ENCODE results near the gene LHFPL6.

Gene LHFPL6

DNA sequence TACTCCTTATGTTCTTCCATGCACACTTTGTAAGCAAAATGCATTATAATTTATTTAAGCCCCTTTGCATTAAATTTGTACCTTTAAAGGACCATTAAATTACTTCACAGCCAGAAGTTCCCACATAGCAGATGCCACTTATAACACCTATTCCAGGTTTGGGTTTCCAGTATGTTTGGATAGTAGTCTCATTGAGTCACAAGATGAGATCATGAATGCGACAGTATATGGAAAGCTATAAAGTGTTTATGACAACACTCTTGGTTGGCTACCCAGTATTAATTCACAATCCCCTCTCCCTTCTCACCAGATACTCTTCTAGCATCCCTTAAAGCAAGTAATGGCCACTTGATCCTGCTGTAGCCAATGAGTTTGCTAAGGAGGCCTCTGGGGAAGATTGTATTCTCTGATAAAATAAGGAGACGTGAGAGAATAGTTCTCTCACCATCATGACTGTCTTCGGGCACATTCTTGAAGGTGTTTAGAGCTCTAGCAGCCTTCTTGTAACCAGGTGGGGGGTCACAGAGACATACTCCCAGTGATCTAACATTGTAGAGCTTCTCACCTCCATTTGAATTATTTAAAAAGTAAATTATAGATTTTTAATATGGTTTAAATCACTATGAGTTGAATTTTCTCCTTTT is 2.8 kb upstream of the LHFPL6 start:
- Histone ChIP-seq H3K4me3 (ENCODE audit: low read depth, low read length, poor library complexity, severe bottlenecking) (no peak overlapping the region), H3K9me3 (ENCODE audit: low read length) (no peaks in the 10 kb centered on the region), H3K27ac (ENCODE audit: low read depth, low read length, poor library complexity, severe bottlenecking) (no peak overlapping the region), H3K79me2 (ENCODE audit: insufficient read depth, low read length) (no peaks in the 10 kb centered on the region), H3K36me3 (ENCODE audit: insufficient read depth, low read length) (no peaks in the 10 kb centered on the region), H3K4me2 (ENCODE audit: low read length) (no peak overlapping the region), H3F3A (ENCODE audit: insufficient read depth, low read length) (no peaks in the 10 kb centered on the region), H3K4me1 (ENCODE audit: insufficient read depth, low read length, severe bottlenecking) (no peaks in the 10 kb centered on the region), H2AFZ (ENCODE audit: low read length) (no peak overlapping the region), H3K9ac (ENCODE audit: low read length) (no peak overlapping the region), H3K27me3 (ENCODE audit: insufficient read depth, low read length) (0 out of 2 replicates have a peak, but pooled peaks cover 4% of the 10 kb centered on the region), H3K9me2 (ENCODE audit: low read depth, low read length) (no peaks in the 10 kb centered on the region), H4K20me1 (ENCODE audit: insufficient read depth, low read length) (no peaks in the 10 kb centered on the region)
- TF ChIP-seq CTCF (IDR thresholded peaks at IDR 0.05; ENCODE audit: low read length) = no peak

- Histone ChIP-seq H3K4me3 (ENCODE audit: low read depth, low read length, poor library complexity, severe bottlenecking) (no peak overlapping the region), H3F3A (ENCODE audit: insufficient read depth, low read length) (no peaks in the 10 kb centered on the region), H3K4me2 (ENCODE audit: low read length) (no peak overlapping the region), H3K36me3 (ENCODE audit: insufficient read depth, low read length) (no peaks in the 10 kb centered on the region), H3K27ac (ENCODE audit: low read depth, low read length, poor library complexity, severe bottlenecking) (no peak overlapping the region), H3K4me1 (ENCODE audit: insufficient read depth, low read length, severe bottlenecking) (no peaks in the 10 kb centered on the region), H3K9me3 (ENCODE audit: low read length) (no peaks in the 10 kb centered on the region), H3K27me3 (ENCODE audit: insufficient read depth, low read length) (0 out of 2 replicates have a peak, but pooled peaks cover 4% of the 10 kb centered on the region), H4K20me1 (ENCODE audit: insufficient read depth, low read length) (no peaks in the 10 kb centered on the region), H3K9me2 (ENCODE audit: low read depth, low read length) (no peaks in the 10 kb centered on the region), H3K9ac (ENCODE audit: low read length) (no peak overlapping the region), H2AFZ (ENCODE audit: low read length) (no peak overlapping the region), H3K79me2 (ENCODE audit: insufficient read depth, low read length) (no peaks in the 10 kb centered on the region)
- TF ChIP-seq CTCF (IDR thresholded peaks at IDR 0.05; ENCODE audit: low read length) = no peak
- no peak for TF ChIP-seq EZH2 (IDR thresholded peaks at IDR 0.05; ENCODE audit: borderline replicate concordance, low read length)
Observed at GRCh38 chr13:39604756-39605155, 1.8 kb upstream of the LHFPL6 start.

DNA sequence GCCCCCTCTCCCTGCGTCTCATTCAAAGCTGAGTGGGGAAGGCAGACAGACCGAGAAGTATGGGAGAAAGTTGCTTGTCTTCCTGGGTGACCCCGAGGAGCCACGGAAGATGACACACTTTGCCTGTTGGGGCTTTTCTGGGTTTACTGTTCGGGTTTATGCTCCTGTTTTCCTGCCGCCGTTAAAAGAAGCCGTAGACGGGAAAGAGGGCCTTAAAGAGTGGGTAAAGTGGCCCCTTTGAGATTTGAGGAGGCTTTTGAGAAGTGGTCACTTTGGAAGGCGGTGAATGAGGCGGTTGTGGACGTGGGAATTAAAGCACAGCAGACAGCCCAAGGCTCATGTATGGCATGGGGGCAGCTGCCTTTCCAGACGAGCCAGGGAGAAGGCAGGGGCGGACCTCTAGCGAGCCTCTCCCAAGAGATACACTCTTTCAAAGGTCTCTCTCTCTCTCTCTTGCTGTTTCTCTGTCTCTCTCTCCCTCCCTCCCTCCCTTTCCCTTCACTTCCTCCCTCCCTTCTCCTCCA is 493 bp upstream of the LHFPL6 start:
- Histone ChIP-seq H3K4me3 (ENCODE audit: low read depth, low read length, poor library complexity, severe bottlenecking) (peak overlapping the region; percentile 33), H3K9me3 (ENCODE audit: low read length) (no peaks in the 10 kb centered on the region), H3K79me2 (ENCODE audit: insufficient read depth, low read length) (no peaks in the 10 kb centered on the region), H3K4me1 (ENCODE audit: insufficient read depth, low read length, severe bottlenecking) (no peaks in the 10 kb centered on the region), H3K36me3 (ENCODE audit: insufficient read depth, low read length) (no peaks in the 10 kb centered on the region), H3F3A (ENCODE audit: insufficient read depth, low read length) (no peaks in the 10 kb centered on the region), H3K27ac (ENCODE audit: low read depth, low read length, poor library complexity, severe bottlenecking) (no peak overlapping the region), H2AFZ (ENCODE audit: low read length) (no peak overlapping the region), H3K9ac (ENCODE audit: low read length) (no peak overlapping the region), H4K20me1 (ENCODE audit: insufficient read depth, low read length) (no peaks in the 10 kb centered on the region), H3K27me3 (ENCODE audit: insufficient read depth, low read length) (0 out of 2 replicates have a peak, but pooled peaks cover 4% of the 10 kb centered on the region), H3K9me2 (ENCODE audit: low read depth, low read length) (no peaks in the 10 kb centered on the region), H3K4me2 (ENCODE audit: low read length) (peak overlapping the region; percentile 46; the same call in 1 of the 2 replicates)
- TF ChIP-seq EZH2 (IDR thresholded peaks at IDR 0.05; ENCODE audit: borderline replicate concordance, low read length) (no peak), CTCF (IDR thresholded peaks at IDR 0.05; ENCODE audit: low read length) (no peak)

Data from OCI-LY1 (cell line).